ENCODE data around the gene EYA4.
"Not testable (repeated sequence)": the region's sequence is repeated elsewhere in the genome, so short reads cannot be mapped to it uniquely, and the experiment has no call there.

The EYA4 gene

GRCh38 chr6:133390168-133390567 is 149.0 kb downstream of the EYA4 start:
- H3K4me3 ChIP-seq (ENCODE audit: low read depth in 1 of 2, low read length in 2 of 2), result no peak overlapping the region
- H3K4me1 ChIP-seq (ENCODE audit: control insufficient read depth in 1 of 2, insufficient read depth in 2 of 2, low read length in 2 of 2), result no peaks in the 10 kb centered on the region
- no peaks in the 10 kb centered on the region for H3K36me3 ChIP-seq (ENCODE audit: control insufficient read depth in 1 of 2, insufficient read depth in 2 of 2, low read length in 2 of 2)
- no peak overlapping the region for H3K9ac ChIP-seq (ENCODE audit: low read depth in 1 of 2, low read length in 2 of 2)
- no peaks in the 10 kb centered on the region for H3K9me3 ChIP-seq (ENCODE audit: control insufficient read depth in 1 of 2, low read length in 2 of 2)
- H3K27me3 ChIP-seq (ENCODE audit: control insufficient read depth in 1 of 2, insufficient read depth in 2 of 2, low read length in 2 of 2), result peaks cover 0 to 4% of the 10 kb centered on the region in 2 donors
- no peak overlapping the region for H3K27ac ChIP-seq (ENCODE audit: low read depth, low read length)

GRCh38 chr6:133392015-133392414 is 150.9 kb downstream of the EYA4 start:
- H3K27ac ChIP-seq (ENCODE audit: low read depth, low read length), result no peak overlapping the region
- no peaks in the 10 kb centered on the region for H3K4me1 ChIP-seq (ENCODE audit: control insufficient read depth in 1 of 2, insufficient read depth in 2 of 2, low read length in 2 of 2)
- no peak overlapping the region for H3K9ac ChIP-seq (ENCODE audit: low read depth in 1 of 2, low read length in 2 of 2)
- no peaks in the 10 kb centered on the region for H3K36me3 ChIP-seq (ENCODE audit: control insufficient read depth in 1 of 2, insufficient read depth in 2 of 2, low read length in 2 of 2)
- no peaks in the 10 kb centered on the region for H3K9me3 ChIP-seq (ENCODE audit: control insufficient read depth in 1 of 2, low read length in 2 of 2)
- peaks cover 0 to 4% of the 10 kb centered on the region in 2 donors for H3K27me3 ChIP-seq (ENCODE audit: control insufficient read depth in 1 of 2, insufficient read depth in 2 of 2, low read length in 2 of 2)
- H3K4me3 ChIP-seq (ENCODE audit: low read depth in 1 of 2, low read length in 2 of 2), result no peak overlapping the region

- Histone ChIP-seq H3K4me1 (ENCODE audit: control insufficient read depth in 1 of 2, insufficient read depth in 2 of 2, low read length in 2 of 2) (no peaks in the 10 kb centered on the region), H3K4me3 (ENCODE audit: low read depth in 1 of 2, low read length in 2 of 2) (no peak overlapping the region), H3K27ac (ENCODE audit: low read depth, low read length) (no peak overlapping the region), H3K36me3 (ENCODE audit: control insufficient read depth in 1 of 2, insufficient read depth in 2 of 2, low read length in 2 of 2) (no peaks in the 10 kb centered on the region), H3K27me3 (ENCODE audit: control insufficient read depth in 1 of 2, insufficient read depth in 2 of 2, low read length in 2 of 2) (peaks cover 0 to 4% of the 10 kb centered on the region in 2 donors), H3K9ac (ENCODE audit: low read depth in 1 of 2, low read length in 2 of 2) (no peak overlapping the region), H3K9me3 (ENCODE audit: control insufficient read depth in 1 of 2, low read length in 2 of 2) (no peaks in the 10 kb centered on the region)
These were observed 151.5 kb downstream of the EYA4 start for GRCh38 chr6:133392641-133393040.

- H3K9ac ChIP-seq (ENCODE audit: low read depth in 1 of 2, low read length in 2 of 2), result no peak overlapping the region
- H3K9me3 ChIP-seq (ENCODE audit: control insufficient read depth in 1 of 2, low read length in 2 of 2), result no peaks in the 10 kb centered on the region
- no peak overlapping the region for H3K4me3 ChIP-seq (ENCODE audit: low read depth in 1 of 2, low read length in 2 of 2)
- no peak overlapping the region for H3K27ac ChIP-seq (ENCODE audit: low read depth, low read length)
- H3K27me3 ChIP-seq (ENCODE audit: control insufficient read depth in 1 of 2, insufficient read depth in 2 of 2, low read length in 2 of 2), result peaks cover 0 to 4% of the 10 kb centered on the region in 2 donors
- no peaks in the 10 kb centered on the region for H3K36me3 ChIP-seq (ENCODE audit: control insufficient read depth in 1 of 2, insufficient read depth in 2 of 2, low read length in 2 of 2)
- H3K4me1 ChIP-seq (ENCODE audit: control insufficient read depth in 1 of 2, insufficient read depth in 2 of 2, low read length in 2 of 2), result no peaks in the 10 kb centered on the region
These were observed 152.7 kb downstream of the EYA4 start for GRCh38 chr6:133393891-133394290.

GRCh38 chr6:133394630-133395029 is 153.5 kb downstream of the EYA4 start:
- Histone ChIP-seq H3K36me3 (ENCODE audit: control insufficient read depth in 1 of 2, insufficient read depth in 2 of 2, low read length in 2 of 2) (no peaks in the 10 kb centered on the region), H3K4me3 (ENCODE audit: low read depth in 1 of 2, low read length in 2 of 2) (no peak overlapping the region), H3K27ac (ENCODE audit: low read depth, low read length) (no peak overlapping the region), H3K9me3 (ENCODE audit: control insufficient read depth in 1 of 2, low read length in 2 of 2) (no peaks in the 10 kb centered on the region), H3K27me3 (ENCODE audit: control insufficient read depth in 1 of 2, insufficient read depth in 2 of 2, low read length in 2 of 2) (peaks cover 0 to 4% of the 10 kb centered on the region in 2 donors), H3K4me1 (ENCODE audit: control insufficient read depth in 1 of 2, insufficient read depth in 2 of 2, low read length in 2 of 2) (no peaks in the 10 kb centered on the region), H3K9ac (ENCODE audit: low read depth in 1 of 2, low read length in 2 of 2) (no peak overlapping the region)

- peaks cover 0 to 4% of the 10 kb centered on the region in 2 donors for H3K27me3 ChIP-seq (ENCODE audit: control insufficient read depth in 1 of 2, insufficient read depth in 2 of 2, low read length in 2 of 2)
- no peaks in the 10 kb centered on the region for H3K4me1 ChIP-seq (ENCODE audit: control insufficient read depth in 1 of 2, insufficient read depth in 2 of 2, low read length in 2 of 2)
- H3K4me3 ChIP-seq (ENCODE audit: low read depth in 1 of 2, low read length in 2 of 2), result no peak overlapping the region
- no peak overlapping the region for H3K27ac ChIP-seq (ENCODE audit: low read depth, low read length)
- no peaks in the 10 kb centered on the region for H3K9me3 ChIP-seq (ENCODE audit: control insufficient read depth in 1 of 2, low read length in 2 of 2)
- no peaks in the 10 kb centered on the region for H3K36me3 ChIP-seq (ENCODE audit: control insufficient read depth in 1 of 2, insufficient read depth in 2 of 2, low read length in 2 of 2)
- H3K9ac ChIP-seq (ENCODE audit: low read depth in 1 of 2, low read length in 2 of 2), result no peak overlapping the region
These were observed 155.3 kb downstream of the EYA4 start for GRCh38 chr6:133396233-133396983.

- Histone ChIP-seq H3K9me3 (ENCODE audit: control insufficient read depth in 1 of 2, low read length in 2 of 2) (no peaks in the 10 kb centered on the region), H3K4me1 (ENCODE audit: control insufficient read depth in 1 of 2, insufficient read depth in 2 of 2, low read length in 2 of 2) (no peaks in the 10 kb centered on the region), H3K36me3 (ENCODE audit: control insufficient read depth in 1 of 2, insufficient read depth in 2 of 2, low read length in 2 of 2) (no peaks in the 10 kb centered on the region), H3K27ac (ENCODE audit: low read depth, low read length) (no peak overlapping the region), H3K4me3 (ENCODE audit: low read depth in 1 of 2, low read length in 2 of 2) (no peak overlapping the region), H3K9ac (ENCODE audit: low read depth in 1 of 2, low read length in 2 of 2) (no peak overlapping the region), H3K27me3 (ENCODE audit: control insufficient read depth in 1 of 2, insufficient read depth in 2 of 2, low read length in 2 of 2) (no peaks in the 10 kb centered on the region)
These were observed 155.8 kb downstream of the EYA4 start for GRCh38 chr6:133396984-133397348.

GRCh38 chr6:133397601-133398000 is 156.4 kb downstream of the EYA4 start:
- H3K4me1 ChIP-seq (ENCODE audit: control insufficient read depth in 1 of 2, insufficient read depth in 2 of 2, low read length in 2 of 2); H3K36me3 ChIP-seq (ENCODE audit: control insufficient read depth in 1 of 2, insufficient read depth in 2 of 2, low read length in 2 of 2); H3K9me3 ChIP-seq (ENCODE audit: control insufficient read depth in 1 of 2, low read length in 2 of 2); H3K9ac ChIP-seq (ENCODE audit: low read depth in 1 of 2, low read length in 2 of 2); H3K4me3 ChIP-seq (ENCODE audit: low read depth in 1 of 2, low read length in 2 of 2); H3K27me3 ChIP-seq (ENCODE audit: control insufficient read depth in 1 of 2, insufficient read depth in 2 of 2, low read length in 2 of 2); H3K27ac ChIP-seq (ENCODE audit: low read depth, low read length): not testable (repeated sequence)

- H3K4me3 ChIP-seq (ENCODE audit: low read depth in 1 of 2, low read length in 2 of 2), result no peak overlapping the region
- no peak overlapping the region for H3K27ac ChIP-seq (ENCODE audit: low read depth, low read length)
- H3K4me1 ChIP-seq (ENCODE audit: control insufficient read depth in 1 of 2, insufficient read depth in 2 of 2, low read length in 2 of 2), result no peaks in the 10 kb centered on the region
- H3K9me3 ChIP-seq (ENCODE audit: control insufficient read depth in 1 of 2, low read length in 2 of 2), result no peaks in the 10 kb centered on the region
- no peaks in the 10 kb centered on the region for H3K27me3 ChIP-seq (ENCODE audit: control insufficient read depth in 1 of 2, insufficient read depth in 2 of 2, low read length in 2 of 2)
- no peak overlapping the region for H3K9ac ChIP-seq (ENCODE audit: low read depth in 1 of 2, low read length in 2 of 2)
- no peaks in the 10 kb centered on the region for H3K36me3 ChIP-seq (ENCODE audit: control insufficient read depth in 1 of 2, insufficient read depth in 2 of 2, low read length in 2 of 2)
These were observed 158.3 kb downstream of the EYA4 start for GRCh38 chr6:133399426-133399825.

- no peak overlapping the region for H3K27ac ChIP-seq (ENCODE audit: low read depth, low read length)
- no peak overlapping the region for H3K9ac ChIP-seq (ENCODE audit: low read depth in 1 of 2, low read length in 2 of 2)
- no peaks in the 10 kb centered on the region for H3K9me3 ChIP-seq (ENCODE audit: control insufficient read depth in 1 of 2, low read length in 2 of 2)
- no peaks in the 10 kb centered on the region for H3K36me3 ChIP-seq (ENCODE audit: control insufficient read depth in 1 of 2, insufficient read depth in 2 of 2, low read length in 2 of 2)
- H3K4me1 ChIP-seq (ENCODE audit: control insufficient read depth in 1 of 2, insufficient read depth in 2 of 2, low read length in 2 of 2), result no peaks in the 10 kb centered on the region
- H3K4me3 ChIP-seq (ENCODE audit: low read depth in 1 of 2, low read length in 2 of 2), result no peak overlapping the region
- no peaks in the 10 kb centered on the region for H3K27me3 ChIP-seq (ENCODE audit: control insufficient read depth in 1 of 2, insufficient read depth in 2 of 2, low read length in 2 of 2)
These were observed 163.0 kb downstream of the EYA4 start for GRCh38 chr6:133404151-133404550.
